Measurements from ENCODE around the gene BMP7.

DNA sequence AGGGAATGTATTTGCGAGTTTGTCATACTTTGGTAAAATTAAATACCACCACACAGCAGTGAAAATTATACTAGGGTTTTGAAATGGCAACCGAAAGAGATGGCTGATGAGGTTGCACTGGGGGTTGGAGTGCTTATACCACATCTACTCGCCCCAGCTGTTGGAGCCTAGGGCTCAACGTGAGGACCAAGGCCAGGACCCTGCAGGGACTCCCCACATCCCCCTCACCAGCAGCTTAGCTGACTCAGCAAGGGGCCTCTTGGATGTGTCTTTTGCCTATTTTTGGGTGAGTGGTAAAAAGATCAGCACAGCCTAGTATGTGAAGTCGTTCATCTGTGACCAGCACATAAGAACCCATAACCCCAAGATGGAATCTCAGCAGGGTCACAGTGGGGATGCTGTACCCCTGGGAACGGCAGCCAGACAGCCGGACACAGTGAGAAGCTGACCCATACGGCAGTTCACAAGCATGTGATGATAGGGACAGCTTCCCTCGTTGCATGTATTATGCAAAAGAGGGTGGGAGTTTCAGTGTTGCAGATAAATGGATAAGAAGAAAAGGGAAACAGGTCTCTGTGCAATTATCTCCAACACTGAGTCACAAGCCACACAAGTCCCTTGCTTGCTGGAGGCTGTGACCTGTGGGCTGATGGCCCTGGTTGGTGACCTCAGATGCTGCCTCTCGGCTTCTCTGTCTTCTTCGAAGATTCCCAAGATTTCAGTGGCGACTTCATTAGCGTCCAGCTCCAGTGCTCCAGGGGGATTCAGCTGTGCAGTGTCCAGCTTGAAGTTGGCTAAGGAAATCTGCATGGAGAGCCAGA is 42.2 kb upstream of the BMP7 start:
- no peak for TF ChIP-seq ZBTB8A (tag by site-specific recombination; IDR thresholded peaks at IDR 0.05)
- TF ChIP-seq MZF1 (tag by site-specific recombination; IDR thresholded peaks at IDR 0.05; ENCODE audit: borderline replicate concordance) = no peak
- TF ChIP-seq, protein P1, sequence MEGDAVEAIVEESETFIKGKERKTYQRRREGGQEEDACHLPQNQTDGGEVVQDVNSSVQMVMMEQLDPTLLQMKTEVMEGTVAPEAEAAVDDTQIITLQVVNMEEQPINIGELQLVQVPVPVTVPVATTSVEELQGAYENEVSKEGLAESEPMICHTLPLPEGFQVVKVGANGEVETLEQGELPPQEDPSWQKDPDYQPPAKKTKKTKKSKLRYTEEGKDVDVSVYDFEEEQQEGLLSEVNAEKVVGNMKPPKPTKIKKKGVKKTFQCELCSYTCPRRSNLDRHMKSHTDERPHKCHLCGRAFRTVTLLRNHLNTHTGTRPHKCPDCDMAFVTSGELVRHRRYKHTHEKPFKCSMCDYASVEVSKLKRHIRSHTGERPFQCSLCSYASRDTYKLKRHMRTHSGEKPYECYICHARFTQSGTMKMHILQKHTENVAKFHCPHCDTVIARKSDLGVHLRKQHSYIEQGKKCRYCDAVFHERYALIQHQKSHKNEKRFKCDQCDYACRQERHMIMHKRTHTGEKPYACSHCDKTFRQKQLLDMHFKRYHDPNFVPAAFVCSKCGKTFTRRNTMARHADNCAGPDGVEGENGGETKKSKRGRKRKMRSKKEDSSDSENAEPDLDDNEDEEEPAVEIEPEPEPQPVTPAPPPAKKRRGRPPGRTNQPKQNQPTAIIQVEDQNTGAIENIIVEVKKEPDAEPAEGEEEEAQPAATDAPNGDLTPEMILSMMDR (tag by site-specific recombination; IDR thresholded peaks at IDR 0.05) = no peak
- TF ChIP-seq ZNF558 (tag by site-specific recombination; IDR thresholded peaks at IDR 0.05) = no peak
- TF ChIP-seq, protein P2, sequence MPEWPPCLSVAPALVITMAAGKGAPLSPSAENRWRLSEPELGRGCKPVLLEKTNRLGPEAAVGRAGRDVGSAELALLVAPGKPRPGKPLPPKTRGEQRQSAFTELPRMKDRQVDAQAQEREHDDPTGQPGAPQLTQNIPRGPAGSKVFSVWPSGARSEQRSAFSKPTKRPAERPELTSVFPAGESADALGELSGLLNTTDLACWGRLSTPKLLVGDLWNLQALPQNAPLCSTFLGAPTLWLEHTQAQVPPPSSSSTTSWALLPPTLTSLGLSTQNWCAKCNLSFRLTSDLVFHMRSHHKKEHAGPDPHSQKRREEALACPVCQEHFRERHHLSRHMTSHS (tag by site-specific recombination; IDR thresholded peaks at IDR 0.05) = no peak
- TF ChIP-seq ZBTB17 (tag by site-specific recombination; IDR thresholded peaks at IDR 0.05) = no peak
- TF ChIP-seq, protein P3, sequence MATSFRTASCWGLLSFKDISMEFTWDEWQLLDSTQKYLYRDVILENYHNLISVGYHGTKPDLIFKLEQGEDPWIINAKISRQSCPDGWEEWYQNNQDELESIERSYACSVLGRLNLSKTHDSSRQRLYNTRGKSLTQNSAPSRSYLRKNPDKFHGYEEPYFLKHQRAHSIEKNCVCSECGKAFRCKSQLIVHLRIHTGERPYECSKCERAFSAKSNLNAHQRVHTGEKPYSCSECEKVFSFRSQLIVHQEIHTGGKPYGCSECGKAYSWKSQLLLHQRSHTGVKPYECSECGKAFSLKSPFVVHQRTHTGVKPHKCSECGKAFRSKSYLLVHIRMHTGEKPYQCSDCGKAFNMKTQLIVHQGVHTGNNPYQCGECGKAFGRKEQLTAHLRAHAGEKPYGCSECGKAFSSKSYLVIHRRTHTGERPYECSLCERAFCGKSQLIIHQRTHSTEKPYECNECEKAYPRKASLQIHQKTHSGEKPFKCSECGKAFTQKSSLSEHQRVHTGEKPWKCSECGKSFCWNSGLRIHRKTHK (tag by site-specific recombination; IDR thresholded peaks at IDR 0.05) = no peak
- TF ChIP-seq, protein P4, sequence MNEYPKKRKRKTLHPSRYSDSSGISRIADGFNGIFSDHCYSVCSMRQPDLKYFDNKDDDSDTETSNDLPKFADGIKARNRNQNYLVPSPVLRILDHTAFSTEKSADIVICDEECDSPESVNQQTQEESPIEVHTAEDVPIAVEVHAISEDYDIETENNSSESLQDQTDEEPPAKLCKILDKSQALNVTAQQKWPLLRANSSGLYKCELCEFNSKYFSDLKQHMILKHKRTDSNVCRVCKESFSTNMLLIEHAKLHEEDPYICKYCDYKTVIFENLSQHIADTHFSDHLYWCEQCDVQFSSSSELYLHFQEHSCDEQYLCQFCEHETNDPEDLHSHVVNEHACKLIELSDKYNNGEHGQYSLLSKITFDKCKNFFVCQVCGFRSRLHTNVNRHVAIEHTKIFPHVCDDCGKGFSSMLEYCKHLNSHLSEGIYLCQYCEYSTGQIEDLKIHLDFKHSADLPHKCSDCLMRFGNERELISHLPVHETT (tag by site-specific recombination; IDR thresholded peaks at IDR 0.05) = no peak
- TF ChIP-seq YY1 (tag by site-specific recombination; IDR thresholded peaks at IDR 0.05) = no peak
- TF ChIP-seq ZNF677 (tag by site-specific recombination; IDR thresholded peaks at IDR 0.05) = no peak
